CD4-positive, alpha-beta T cell treated with Interleukin-15 for 1 hour (primary cell): ENCODE results near the gene PRODH2.
"Not testable (repeated sequence)": the region's sequence is repeated elsewhere in the genome, so short reads cannot be mapped to it uniquely, and the experiment has no call there.

Source experiments
- DNase-seq: peaks from one replicate; pipeline ENCODE4 v3.0.0-alpha.2; 2020

PRODH2 gene

GRCh38 chr19:35843676-35844481, 31.2 kb upstream of the PRODH2 start:
- no peak for DNase-seq

GRCh38 chr19:35842666-35843272, 30.1 kb upstream of the PRODH2 start:
- DNase-seq: no peak

GRCh38 chr19:35841961-35842595, 29.4 kb upstream of the PRODH2 start:
- no peak for DNase-seq

GRCh38 chr19:35836096-35836495, 23.5 kb upstream of the PRODH2 start:
- not testable (repeated sequence) for DNase-seq

GRCh38 chr19:35833972-35834371, 21.3 kb upstream of the PRODH2 start:
- DNase-seq: no peak

- DNase-seq: no peak
Observed at GRCh38 chr19:35832054-35832453, 19.4 kb upstream of the PRODH2 start.

GRCh38 chr19:35830986-35831385, 18.3 kb upstream of the PRODH2 start:
- no peak for DNase-seq

- no peak for DNase-seq
Observed at GRCh38 chr19:35828692-35829301, 16.2 kb upstream of the PRODH2 start.

- no peak for DNase-seq
Observed at GRCh38 chr19:35824150-35824549, 11.5 kb upstream of the PRODH2 start.

GRCh38 chr19:35822579-35822978, 9.9 kb upstream of the PRODH2 start:
- DNase-seq: no peak

GRCh38 chr19:35818445-35818844, 5.8 kb upstream of the PRODH2 start:
- DNase-seq: no peak

GRCh38 chr19:35816846-35817245, 4.2 kb upstream of the PRODH2 start:
- no peak for DNase-seq

GRCh38 chr19:35816262-35816661, 3.6 kb upstream of the PRODH2 start:
- DNase-seq: no peak

GRCh38 chr19:35813043-35813890, 622 bp upstream of the PRODH2 start:
- no peak for DNase-seq

GRCh38 chr19:35811317-35812219, 1.1 kb downstream of the PRODH2 start:
- DNase-seq: no peak

GRCh38 chr19:35807633-35808032, 5.0 kb downstream of the PRODH2 start:
- no peak for DNase-seq

GRCh38 chr19:35806597-35806996, 6.0 kb downstream of the PRODH2 start:
- DNase-seq: no peak

- DNase-seq: no peak
Observed at GRCh38 chr19:35805526-35806102, 7.0 kb downstream of the PRODH2 start.

- no peak for DNase-seq
Observed at GRCh38 chr19:35801828-35802227, 10.8 kb downstream of the PRODH2 start.

GRCh38 chr19:35797663-35798062, 15.0 kb downstream of the PRODH2 start:
- no peak for DNase-seq
